IPS-18c (cell line): Measurements from ENCODE around the gene VGLL4.

Experiments used
- H3K4me3 ChIP-seq: 2 replicates; pipeline ENCODE4 v1.7.0; 2013; ENCODE audit warnings: low read depth, mild to moderate bottlenecking, low read length, moderate library complexity; ENCODE audit not compliant: insufficient read depth
- H3K9me3 ChIP-seq: one replicate; pipeline ENCODE4 v1.6.1; 2013; ENCODE audit warnings: mild to moderate bottlenecking, low read length, moderate library complexity; ENCODE audit not compliant: control insufficient read depth, insufficient read depth

The VGLL4 gene

GRCh38 chr3:11618904-11619303 is 24.8 kb downstream of the VGLL4 start:
- H3K4me3 ChIP-seq: no peak overlapping the region
- H3K9me3 ChIP-seq: no peaks in the 10 kb centered on the region

GRCh38 chr3:11616551-11616950 is 27.2 kb downstream of the VGLL4 start:
- no peak overlapping the region for H3K4me3 ChIP-seq
- H3K9me3 ChIP-seq: no peaks in the 10 kb centered on the region

- Histone ChIP-seq H3K4me3 (no peak overlapping the region), H3K9me3 (no peaks in the 10 kb centered on the region)
Observed at GRCh38 chr3:11613851-11614487, 29.7 kb downstream of the VGLL4 start.

- no peaks in the 10 kb centered on the region for H3K9me3 ChIP-seq
- no peak overlapping the region for H3K4me3 ChIP-seq
Observed at GRCh38 chr3:11613319-11613718, 30.4 kb downstream of the VGLL4 start.

GRCh38 chr3:11612515-11613188 is 31.1 kb downstream of the VGLL4 start:
- no peak overlapping the region for H3K4me3 ChIP-seq
- no peaks in the 10 kb centered on the region for H3K9me3 ChIP-seq

- H3K4me3 ChIP-seq: no peak overlapping the region; the same call in 1 of the 2 replicates
Observed at GRCh38 chr3:11611341-11611799, 32.3 kb downstream of the VGLL4 start.

GRCh38 chr3:11610700-11611275 is 32.9 kb downstream of the VGLL4 start:
- Histone ChIP-seq H3K4me3 (no peak overlapping the region), H3K9me3 (no peaks in the 10 kb centered on the region)

More at GRCh38 chr3:11611341-11611799, 32.3 kb downstream of the VGLL4 start:
- H3K9me3 ChIP-seq: no peaks in the 10 kb centered on the region

- H3K9me3 ChIP-seq: no peaks in the 10 kb centered on the region
- no peak overlapping the region for H3K4me3 ChIP-seq
Observed at GRCh38 chr3:11610044-11610671, 33.6 kb downstream of the VGLL4 start.

GRCh38 chr3:11609481-11609880 is 34.2 kb downstream of the VGLL4 start:
- Histone ChIP-seq H3K9me3 (no peaks in the 10 kb centered on the region), H3K4me3 (no peak overlapping the region)

- Histone ChIP-seq H3K4me3 (no peak overlapping the region), H3K9me3 (no peaks in the 10 kb centered on the region)
Observed at GRCh38 chr3:11607816-11608215, 35.9 kb downstream of the VGLL4 start.

GRCh38 chr3:11606865-11607440 is 36.8 kb downstream of the VGLL4 start:
- Histone ChIP-seq H3K9me3 (no peaks in the 10 kb centered on the region), H3K4me3 (no peak overlapping the region)

GRCh38 chr3:11606090-11606784 is 37.5 kb downstream of the VGLL4 start:
- no peak overlapping the region for H3K4me3 ChIP-seq
- H3K9me3 ChIP-seq: no peaks in the 10 kb centered on the region

GRCh38 chr3:11605398-11605797 is 38.3 kb downstream of the VGLL4 start:
- no peak overlapping the region for H3K4me3 ChIP-seq
- no peaks in the 10 kb centered on the region for H3K9me3 ChIP-seq

GRCh38 chr3:11604139-11604892 is 39.4 kb downstream of the VGLL4 start:
- no peak overlapping the region for H3K4me3 ChIP-seq

GRCh38 chr3:11603628-11604027 is 40.1 kb downstream of the VGLL4 start:
- no peaks in the 10 kb centered on the region for H3K9me3 ChIP-seq
- H3K4me3 ChIP-seq: no peak overlapping the region

More at GRCh38 chr3:11604139-11604892, 39.4 kb downstream of the VGLL4 start:
- H3K9me3 ChIP-seq: no peaks in the 10 kb centered on the region

GRCh38 chr3:11602886-11603527 is 40.7 kb downstream of the VGLL4 start:
- H3K4me3 ChIP-seq: no peak overlapping the region
- no peaks in the 10 kb centered on the region for H3K9me3 ChIP-seq
